Activated effector memory CD4-positive, alpha-beta T cell treated with Interleukin-2 at 50 U/mL for 16 hours (primary cell): ENCODE measurements around the gene ZSWIM9.
A peak's percentile ranks its signal among the peaks of the same experiment; 100 is the strongest.

Experiments
- DNase-seq: peaks from one replicate; pipeline ENCODE4 v3.0.0-alpha.2; 2020

ZSWIM9 gene

GRCh38 chr19:48169939-48170803 lies at the start of gene ZSWIM9, which contains the start of gene LIG1:
Gene ZSWIM9, plus strand, starts transcription at chr19:48170680. Its CDS starts 1,123 bp downstream, at chr19:48171803.
Gene LIG1, minus strand, starts transcription at chr19:48170344. Its CDS starts 4,778 bp downstream, at chr19:48165566.
- DNase-seq, result peak; percentile 89

DNA sequence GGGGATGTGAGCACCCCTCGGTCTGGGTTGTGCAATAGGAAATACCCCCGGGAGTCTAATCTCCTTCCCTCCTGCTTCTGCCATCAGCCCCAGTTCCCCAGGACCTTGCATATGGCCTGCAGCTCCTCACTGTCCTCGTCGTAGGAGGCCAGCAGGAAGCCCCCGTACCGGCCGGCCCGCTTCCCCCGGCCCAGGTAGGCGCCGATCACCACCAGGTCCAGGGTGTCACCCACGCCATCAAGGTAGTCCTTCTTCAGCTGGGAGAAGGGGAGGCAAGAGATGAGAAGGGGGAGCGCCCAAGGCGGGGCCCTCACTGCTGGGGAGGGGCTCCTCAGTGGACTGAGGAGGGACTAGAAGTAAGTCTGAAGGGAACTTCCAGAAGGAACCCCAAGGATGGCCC lies 49.4 kb upstream of the ZSWIM9 start:
- DNase-seq, result no peak

GRCh38 chr19:48121909-48122371 lies 48.5 kb upstream of the ZSWIM9 start:
- DNase-seq, result no peak

- no peak for DNase-seq
These were observed 48.1 kb upstream of the ZSWIM9 start for GRCh38 chr19:48122421-48122820.

- DNase-seq, result no peak
These were observed 46.4 kb upstream of the ZSWIM9 start for GRCh38 chr19:48123907-48124651.

GRCh38 chr19:48127561-48127960 lies 42.9 kb upstream of the ZSWIM9 start:
- DNase-seq, result no peak

DNA sequence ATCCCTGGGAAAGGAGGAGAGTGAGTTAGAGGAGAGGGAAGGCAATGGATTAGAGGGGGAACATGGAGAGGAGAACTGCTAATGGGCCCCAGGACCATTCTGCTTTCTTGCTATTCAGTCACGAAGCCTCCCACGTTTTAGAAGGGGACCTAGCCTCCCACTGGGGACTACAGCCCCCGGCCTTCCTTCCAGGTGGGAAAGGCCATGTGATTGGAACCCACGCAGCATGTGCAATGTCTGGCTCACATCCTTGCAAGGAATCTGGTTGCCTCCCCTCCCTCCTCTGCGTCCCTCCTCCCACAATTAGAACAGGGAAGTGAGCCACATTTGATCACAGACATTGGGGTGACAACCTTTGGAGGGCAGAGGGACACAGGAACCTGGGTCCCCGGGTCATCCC lies 37.4 kb upstream of the ZSWIM9 start:
- DNase-seq, result no peak

GRCh38 chr19:48135411-48135810 lies 35.1 kb upstream of the ZSWIM9 start:
- DNase-seq, result no peak

DNA sequence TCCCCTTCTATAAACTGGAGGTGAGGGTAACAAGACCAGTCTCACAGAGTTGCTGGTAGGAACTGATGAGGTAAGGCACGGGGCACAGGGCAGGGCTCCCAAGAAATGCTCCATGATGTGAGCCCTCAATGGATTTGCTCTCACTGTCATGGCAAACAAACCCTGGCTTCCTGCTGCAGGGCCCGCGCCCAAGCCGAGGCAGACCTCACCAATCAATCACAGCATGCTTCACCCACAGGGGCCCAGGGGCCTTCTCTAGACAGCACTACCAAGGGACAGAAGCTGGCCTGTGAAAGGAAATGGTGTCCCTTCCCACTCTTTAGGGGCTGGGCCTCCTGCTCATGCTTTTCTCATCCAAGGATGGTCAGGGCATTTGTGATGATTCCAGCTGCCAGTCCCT lies 33.9 kb upstream of the ZSWIM9 start:
- no peak for DNase-seq

DNA sequence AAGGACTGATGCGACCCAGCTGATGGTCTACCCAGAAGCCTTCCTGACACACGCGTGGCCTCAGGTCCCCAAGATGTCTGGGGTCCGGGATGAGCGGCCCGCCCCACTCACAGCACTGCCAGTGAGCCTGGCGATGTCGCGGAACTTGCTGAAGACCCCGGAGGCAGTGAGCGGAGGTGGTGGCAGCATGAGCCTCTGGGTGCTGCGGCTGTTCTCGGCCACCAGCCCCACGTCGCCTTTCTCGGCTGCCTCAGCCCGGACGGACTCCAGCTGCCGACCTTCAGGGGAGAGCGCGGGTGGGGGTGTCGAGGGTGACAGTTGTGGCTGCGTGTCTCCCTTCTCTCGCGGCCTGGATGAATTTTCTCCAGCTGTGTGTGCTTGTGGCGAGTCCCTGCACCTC lies 33.1 kb upstream of the ZSWIM9 start:
- no peak for DNase-seq

DNA sequence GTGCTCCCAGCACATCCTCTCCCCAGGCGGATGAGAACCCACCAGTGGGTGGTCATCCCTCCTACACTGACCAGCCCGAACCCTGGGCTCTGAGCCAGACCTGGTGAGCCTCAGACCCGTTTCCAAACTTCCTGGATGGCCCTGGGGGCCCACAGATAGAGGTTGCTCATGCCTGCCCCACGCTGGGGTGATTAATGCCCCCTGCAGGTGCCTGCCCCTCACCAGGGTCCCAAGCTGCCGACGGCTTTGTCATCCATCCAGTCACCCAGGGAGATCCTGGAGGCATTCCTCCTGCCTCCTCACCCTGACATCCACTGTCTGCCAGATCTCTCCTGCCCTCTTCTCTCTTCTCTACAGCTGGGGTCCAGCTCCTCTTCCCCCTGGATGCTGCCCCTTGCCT lies 31.4 kb upstream of the ZSWIM9 start:
- DNase-seq, result no peak

GRCh38 chr19:48147597-48148175 lies 22.8 kb upstream of the ZSWIM9 start:
- DNase-seq, result no peak

DNA sequence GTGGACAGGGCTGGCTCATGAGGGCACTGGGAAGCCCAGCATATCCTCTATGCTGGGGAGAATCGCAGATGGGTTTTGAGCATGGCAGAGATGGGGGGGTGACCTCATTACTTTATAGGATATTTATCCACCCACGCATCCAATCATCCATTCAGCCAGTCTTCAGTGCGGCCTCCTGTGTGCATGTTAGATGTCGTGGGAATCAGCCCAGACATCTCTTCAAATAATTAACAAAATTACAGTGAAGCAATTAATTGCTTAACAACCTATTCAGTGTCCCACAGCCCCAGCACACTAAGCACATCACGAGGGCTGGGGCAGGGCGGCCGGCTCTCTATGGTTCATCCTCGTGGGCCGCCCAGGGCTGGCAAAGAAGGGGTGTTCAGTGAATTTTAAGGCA lies 21.9 kb upstream of the ZSWIM9 start:
- DNase-seq, result no peak

DNA sequence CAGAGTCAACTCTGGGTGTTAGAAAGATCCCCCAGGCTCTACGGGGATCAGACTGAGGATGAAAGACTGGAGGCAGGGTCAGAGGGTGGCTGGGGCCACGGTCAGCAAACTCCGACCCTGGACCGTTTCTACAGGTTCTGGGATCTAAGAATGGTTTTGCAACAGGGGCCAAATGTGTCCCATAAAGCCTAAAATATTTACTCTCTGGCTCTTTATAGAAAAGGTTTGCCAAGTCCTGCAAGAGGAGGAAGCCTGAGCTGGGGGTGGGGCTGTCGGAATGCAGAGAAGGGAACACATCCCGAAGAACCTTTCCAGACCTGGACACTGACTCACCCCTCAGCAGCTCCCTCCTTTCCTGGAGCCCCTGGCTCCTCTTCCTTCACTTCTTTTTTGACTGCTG lies 21.1 kb upstream of the ZSWIM9 start:
- DNase-seq, result no peak

- peak; percentile 53 for DNase-seq
These were observed 17.9 kb upstream of the ZSWIM9 start for GRCh38 chr19:48152551-48152950.

GRCh38 chr19:48154003-48154402 lies 16.5 kb upstream of the ZSWIM9 start:
- DNase-seq, result no peak

DNA sequence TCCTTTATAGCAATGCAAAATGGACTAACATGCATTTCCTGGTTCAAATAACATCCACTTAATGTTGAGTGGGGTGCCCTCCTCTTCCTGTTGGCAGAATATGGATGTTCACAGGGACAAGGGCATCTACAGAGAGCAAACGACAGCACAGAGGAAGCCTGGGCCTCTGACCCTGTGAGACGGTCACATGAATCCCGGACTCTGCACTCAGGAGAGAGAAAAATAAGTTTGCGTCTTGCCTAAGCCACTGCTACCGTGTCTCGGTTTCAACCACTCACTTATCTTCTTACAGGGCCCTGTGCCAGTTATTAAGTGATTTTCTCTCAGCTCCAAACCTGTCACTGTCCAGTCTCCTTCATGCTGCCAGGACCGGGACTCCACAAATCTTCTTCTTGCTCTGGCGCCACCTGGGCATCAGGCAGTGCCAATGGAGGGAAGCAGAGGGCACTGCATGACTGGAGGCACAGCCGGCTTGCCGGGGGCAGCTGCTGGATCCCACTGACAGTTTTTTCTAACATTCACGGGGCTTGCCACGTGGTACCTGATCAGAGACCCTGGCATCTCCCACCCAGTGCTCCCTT lies 12.2 kb upstream of the ZSWIM9 start:
- DNase-seq, result no peak

DNA sequence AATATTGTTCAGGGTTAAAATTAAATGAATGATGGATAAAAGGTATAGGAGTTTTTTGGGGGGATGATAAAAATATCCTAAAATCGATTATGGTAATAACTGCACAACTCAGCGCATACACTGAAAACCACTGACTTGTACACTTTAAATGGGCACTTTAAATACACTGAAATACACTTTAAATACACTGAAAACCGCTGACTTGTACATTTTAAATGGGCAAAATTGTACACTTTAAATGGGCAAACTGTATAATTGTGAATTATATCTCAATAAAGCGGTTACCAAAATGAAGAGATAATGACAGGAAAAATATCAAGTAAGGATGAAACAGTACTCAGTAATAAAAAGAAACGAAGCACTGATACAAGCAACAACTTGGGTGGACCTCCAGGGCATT lies 1.8 kb upstream of the ZSWIM9 start:
- DNase-seq, result no peak

DNA sequence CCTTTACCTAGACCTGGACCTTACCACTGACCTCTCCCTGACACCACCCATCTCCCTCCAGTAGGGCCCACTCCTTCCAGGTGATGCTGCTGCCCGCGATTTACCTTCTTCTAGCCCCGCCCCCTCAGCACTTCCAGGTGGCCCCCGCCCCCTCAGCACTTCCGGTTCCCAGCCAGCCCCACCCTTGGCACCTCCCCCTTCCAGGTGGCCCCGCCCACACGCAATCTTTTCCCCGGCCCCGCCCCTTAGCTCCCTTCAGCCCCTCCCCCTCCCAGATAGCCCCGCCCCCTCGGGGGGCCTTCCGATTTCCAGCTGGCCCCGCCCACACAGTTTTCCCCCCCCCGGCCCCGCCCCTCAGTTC lies 922 bp upstream of the ZSWIM9 start:
- peak; percentile 83 for DNase-seq

DNA sequence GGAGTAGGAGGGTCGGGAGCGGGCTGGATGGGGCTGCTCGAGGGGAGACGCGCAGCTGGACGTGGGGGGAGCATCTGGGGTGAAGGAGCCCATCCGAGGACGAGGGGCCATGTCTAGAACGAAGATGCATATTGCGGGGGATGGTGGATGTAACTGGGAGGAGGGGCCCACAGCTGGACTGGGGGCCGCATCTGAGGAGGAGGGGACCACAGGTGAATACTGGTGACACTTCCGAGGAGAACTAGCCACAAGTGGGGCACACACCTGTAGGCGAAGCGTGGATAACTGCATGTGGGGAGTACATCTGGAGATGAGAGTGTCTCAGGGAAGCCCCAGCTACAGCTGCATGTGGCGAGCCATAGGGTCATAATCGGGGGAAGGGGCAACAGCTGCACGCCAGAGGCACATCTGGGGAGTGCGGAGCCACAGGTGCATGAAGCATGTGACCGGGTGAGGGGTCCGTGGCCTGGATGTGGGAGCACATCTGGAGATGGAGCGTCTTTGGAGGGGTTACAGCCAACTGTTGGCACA lies 402 bp downstream of the ZSWIM9 start:
- DNase-seq, result no peak

DNA sequence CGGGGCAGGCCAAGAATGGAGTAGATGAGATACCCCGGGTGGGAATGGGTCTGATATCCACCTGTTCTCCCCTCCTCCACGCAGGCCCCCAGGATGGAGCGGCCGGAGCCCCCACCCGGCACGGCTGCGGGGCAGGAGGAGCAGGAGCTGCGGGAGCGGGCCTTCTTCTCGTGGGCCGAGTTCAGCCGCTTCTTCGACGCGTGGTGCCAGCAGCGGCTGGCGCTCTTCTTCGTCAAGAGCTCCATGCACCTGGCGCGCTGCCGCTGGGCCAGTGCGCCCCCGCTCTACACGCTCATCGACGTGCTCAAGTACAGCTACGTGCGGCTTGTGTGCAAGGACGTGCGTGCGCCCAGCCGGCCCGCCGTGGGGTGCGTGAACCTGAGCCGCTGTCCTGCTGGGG lies 1.2 kb downstream of the ZSWIM9 start:
- no peak for DNase-seq

- no peak for DNase-seq
These were observed 4.1 kb downstream of the ZSWIM9 start for GRCh38 chr19:48174445-48175030.

GRCh38 chr19:48175578-48175977 lies 5.1 kb downstream of the ZSWIM9 start:
- DNase-seq, result no peak
